ENCODE results near the gene NTRK1.

- TF ChIP-seq, protein P1, sequence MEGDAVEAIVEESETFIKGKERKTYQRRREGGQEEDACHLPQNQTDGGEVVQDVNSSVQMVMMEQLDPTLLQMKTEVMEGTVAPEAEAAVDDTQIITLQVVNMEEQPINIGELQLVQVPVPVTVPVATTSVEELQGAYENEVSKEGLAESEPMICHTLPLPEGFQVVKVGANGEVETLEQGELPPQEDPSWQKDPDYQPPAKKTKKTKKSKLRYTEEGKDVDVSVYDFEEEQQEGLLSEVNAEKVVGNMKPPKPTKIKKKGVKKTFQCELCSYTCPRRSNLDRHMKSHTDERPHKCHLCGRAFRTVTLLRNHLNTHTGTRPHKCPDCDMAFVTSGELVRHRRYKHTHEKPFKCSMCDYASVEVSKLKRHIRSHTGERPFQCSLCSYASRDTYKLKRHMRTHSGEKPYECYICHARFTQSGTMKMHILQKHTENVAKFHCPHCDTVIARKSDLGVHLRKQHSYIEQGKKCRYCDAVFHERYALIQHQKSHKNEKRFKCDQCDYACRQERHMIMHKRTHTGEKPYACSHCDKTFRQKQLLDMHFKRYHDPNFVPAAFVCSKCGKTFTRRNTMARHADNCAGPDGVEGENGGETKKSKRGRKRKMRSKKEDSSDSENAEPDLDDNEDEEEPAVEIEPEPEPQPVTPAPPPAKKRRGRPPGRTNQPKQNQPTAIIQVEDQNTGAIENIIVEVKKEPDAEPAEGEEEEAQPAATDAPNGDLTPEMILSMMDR (IDR thresholded peaks at IDR 0.05; ENCODE audit: low read depth, low read length) = no peak
- no peak for TF ChIP-seq POLR2A (IDR thresholded peaks at IDR 0.05; ENCODE audit: extremely low read depth, insufficient read length)
Observed at GRCh38 chr1:156857532-156857931, 3.1 kb upstream of the NTRK1 start.
